Cardiac fibroblast (primary cell): Measurements from ENCODE around the gene CAAP1.
A peak's percentile ranks its signal among the peaks of the same experiment; 100 is the strongest.
"Not testable (repeated sequence)": the region's sequence is repeated elsewhere in the genome, so short reads cannot be mapped to it uniquely, and the experiment has no call there.

Experiments
- DNase-seq, 2 donors: peaks; one replicate each; pipeline versions ENCODE4 v3.0.0 to v3.0.0-alpha.2; 2010; ENCODE audit warnings: low read depth in 2 of 2
- H3K4me3 ChIP-seq, 2 donors: replicated peaks in 1 of 2; 1 replicate in 1 of 2; 2 replicates in 1 of 2; pipeline ENCODE4 v1.5.1; 2011; ENCODE audit warnings: low read depth in 2 of 2, low read length in 2 of 2, mild to moderate bottlenecking in 2 of 2, moderate library complexity in 1 of 2
- CTCF ChIP-seq: IDR thresholded peaks from one replicate; pipeline ENCODE4 v1.5.1; 2011; ENCODE audit warnings: low read depth, mild to moderate bottlenecking, low read length, inconsistent platforms

Gene CAAP1

GRCh38 chr9:26888271-26888670 lies 4.3 kb downstream of the CAAP1 start:
- H3K4me3 ChIP-seq, result no peak overlapping the region
- TF ChIP-seq CTCF, result no peak

GRCh38 chr9:26882154-26882553 lies 10.4 kb downstream of the CAAP1 start:
- no peak for TF ChIP-seq CTCF
- no peak overlapping the region for H3K4me3 ChIP-seq
- DNase-seq, result no peak

More at GRCh38 chr9:26888271-26888670, 4.3 kb downstream of the CAAP1 start:
- DNase-seq, result peak in 1 of 2 donors; percentile 28

- no peak overlapping the region for H3K4me3 ChIP-seq
- TF ChIP-seq CTCF, result no peak
- no peak for DNase-seq
Measured at GRCh38 chr9:26880262-26880661, 12.3 kb downstream of the CAAP1 start.

- not testable (repeated sequence) for H3K4me3 ChIP-seq, DNase-seq
Measured at GRCh38 chr9:26875155-26875554, 17.4 kb downstream of the CAAP1 start.

GRCh38 chr9:26870292-26870691 lies 22.3 kb downstream of the CAAP1 start:
- no peak for TF ChIP-seq CTCF
- DNase-seq, result peak; percentile 8 to 88
- no peak overlapping the region for H3K4me3 ChIP-seq

GRCh38 chr9:26863074-26863473 lies 29.5 kb downstream of the CAAP1 start:
- peak; percentile 32 to 42 for DNase-seq
- peak; percentile 38 for TF ChIP-seq CTCF

GRCh38 chr9:26856413-26857032 lies 36.1 kb downstream of the CAAP1 start:
- TF ChIP-seq CTCF, result peak; percentile 61
- H3K4me3 ChIP-seq, result no peak overlapping the region
- DNase-seq, result peak; percentile 59 to 79

More at GRCh38 chr9:26863074-26863473, 29.5 kb downstream of the CAAP1 start:
- no peak overlapping the region for H3K4me3 ChIP-seq
